SK-MEL-5 (cell line): Measurements from ENCODE around the gene MFAP2. TPM values are rescaled to one million over a fixed set of nuclear protein-coding genes. Genes with fewer than 3 reads are reported as not detected.
A peak's percentile ranks its signal among the peaks of the same experiment; 100 is the strongest.

Experiments
- DNase-seq: peaks from one replicate; pipeline ENCODE4 v3.0.0-alpha.2; 2016; ENCODE audit warnings: low read depth, low spot score
- in situ Hi-C: cut with HindIII; loops from 2 replicates; pipeline ENCODE4 v1.10.0; 2016; ENCODE audit warnings: low sequenced_read_pairs, high pct_unique_total_duplicates, low pct_unique_long_range_greater_than_20kb
- total RNA-seq: library from RNA; depleted of rRNA; stranded (reverse); fragments of >200 nt; shearing (Covaris generic); gene quantifications from 2 replicates; pipeline ENCODE4 v1.2.3, GENCODE V29; 2014

The MFAP2 gene
- total RNA-seq, 1 experiment from 2014 or later: 0.40 TPM

GRCh38 chr1:16988210-16988609 lies 7.8 kb upstream of the MFAP2 start:
- DNase-seq: no peak
- in situ Hi-C loops: no loop called here

- no peak for DNase-seq
- in situ Hi-C loops: no loop called here
These were observed 6.5 kb upstream of the MFAP2 start for GRCh38 chr1:16986962-16987361.

GRCh38 chr1:16986560-16986959 lies 6.1 kb upstream of the MFAP2 start:
- in situ Hi-C loops: no loop called here
- no peak for DNase-seq

GRCh38 chr1:16986113-16986512 lies 5.7 kb upstream of the MFAP2 start:
- in situ Hi-C loops: no loop called here
- DNase-seq: no peak

- in situ Hi-C loops: no loop called here
- no peak for DNase-seq
These were observed 4.3 kb upstream of the MFAP2 start for GRCh38 chr1:16984717-16985116.

- in situ Hi-C loops: no loop called here
These were observed 3.2 kb upstream of the MFAP2 start for GRCh38 chr1:16983649-16984048.

GRCh38 chr1:16982902-16983301 lies 2.5 kb upstream of the MFAP2 start:
- no peak for DNase-seq
- in situ Hi-C loops: no loop called here

More at GRCh38 chr1:16983649-16984048, 3.2 kb upstream of the MFAP2 start:
- DNase-seq: no peak

- in situ Hi-C loops: no loop called here
- DNase-seq: peak; percentile 21
These were observed 939 bp upstream of the MFAP2 start for GRCh38 chr1:16981269-16981849.

GRCh38 chr1:16979475-16980327 lies 719 bp downstream of the MFAP2 start:
- no peak for DNase-seq
- in situ Hi-C loops: no loop called here

GRCh38 chr1:16978567-16979474 lies 1.6 kb downstream of the MFAP2 start:
- in situ Hi-C loops: no loop called here
- DNase-seq: peak; percentile 32

- no peak for DNase-seq
- in situ Hi-C loops: no loop called here
These were observed 2.3 kb downstream of the MFAP2 start for GRCh38 chr1:16978139-16978538.

- in situ Hi-C loops: no loop called here
- DNase-seq: no peak
These were observed 3.0 kb downstream of the MFAP2 start for GRCh38 chr1:16977377-16977776.

GRCh38 chr1:16976966-16977365 lies 3.5 kb downstream of the MFAP2 start:
- in situ Hi-C loops: no loop called here
- DNase-seq: no peak

- in situ Hi-C loops: no loop called here
- no peak for DNase-seq
These were observed 4.6 kb downstream of the MFAP2 start for GRCh38 chr1:16975838-16976237.

- in situ Hi-C loops: no loop called here
These were observed 5.2 kb downstream of the MFAP2 start for GRCh38 chr1:16975211-16975610.

GRCh38 chr1:16973215-16973614 lies 7.2 kb downstream of the MFAP2 start:
- in situ Hi-C loops: no loop called here

More at GRCh38 chr1:16975211-16975610, 5.2 kb downstream of the MFAP2 start:
- DNase-seq: no peak

GRCh38 chr1:16972189-16972895 lies 8.1 kb downstream of the MFAP2 start:
- in situ Hi-C loops: no loop called here
- no peak for DNase-seq

More at GRCh38 chr1:16973215-16973614, 7.2 kb downstream of the MFAP2 start:
- DNase-seq: no peak
